Stimulated activated CD4-positive, alpha-beta T cell treated with anti-CD3 and anti-CD28 coated beads, TNF-alpha, amount 100 ng/mL, for 48 hours (primary cell): Measurements from ENCODE around the gene SLC25A51.

Source experiments
- DNase-seq, 3 donors: peaks; one replicate each; pipeline ENCODE4 v3.0.0-alpha.2; 2020; ENCODE audit warnings: low read depth in 3 of 3

SLC25A51 gene

GRCh38 chr9:37903647-37904444 is at the start of gene SLC25A51:
Gene SLC25A51 (minus strand): TSS chr9:37904127. CDS start chr9:37888550, 15,577 bp downstream.
- peak; percentile 85 to 92 (median 89) for DNase-seq

GRCh38 chr9:37953206-37953774 is 49.4 kb upstream of the SLC25A51 start:
- no peak for DNase-seq

GRCh38 chr9:37952731-37953130 is 48.8 kb upstream of the SLC25A51 start:
- DNase-seq, result no peak

GRCh38 chr9:37951671-37952449 is 47.9 kb upstream of the SLC25A51 start:
- no peak for DNase-seq

- DNase-seq, result no peak
Measured at GRCh38 chr9:37950561-37950960, 46.6 kb upstream of the SLC25A51 start.

GRCh38 chr9:37949576-37949975 is 45.6 kb upstream of the SLC25A51 start:
- no peak for DNase-seq

- DNase-seq, result no peak
Measured at GRCh38 chr9:37948417-37948980, 44.6 kb upstream of the SLC25A51 start.

GRCh38 chr9:37947977-37948376 is 44.0 kb upstream of the SLC25A51 start:
- DNase-seq, result no peak

GRCh38 chr9:37947471-37947870 is 43.5 kb upstream of the SLC25A51 start:
- DNase-seq, result no peak

- DNase-seq, result no peak
Measured at GRCh38 chr9:37946971-37947370, 43.0 kb upstream of the SLC25A51 start.

- DNase-seq, result no peak
Measured at GRCh38 chr9:37946041-37946440, 42.1 kb upstream of the SLC25A51 start.

- no peak for DNase-seq
Measured at GRCh38 chr9:37944671-37945481, 40.9 kb upstream of the SLC25A51 start.

GRCh38 chr9:37944266-37944650 is 40.3 kb upstream of the SLC25A51 start:
- no peak for DNase-seq

GRCh38 chr9:37943345-37944265 is 39.7 kb upstream of the SLC25A51 start:
- no peak for DNase-seq

- no peak for DNase-seq
Measured at GRCh38 chr9:37942621-37943344, 38.9 kb upstream of the SLC25A51 start.

GRCh38 chr9:37941253-37941652 is 37.3 kb upstream of the SLC25A51 start:
- no peak for DNase-seq

- no peak for DNase-seq
Measured at GRCh38 chr9:37939575-37940095, 35.7 kb upstream of the SLC25A51 start.

- DNase-seq, result no peak
Measured at GRCh38 chr9:37938121-37938891, 34.4 kb upstream of the SLC25A51 start.

- no peak for DNase-seq
Measured at GRCh38 chr9:37937366-37937765, 33.4 kb upstream of the SLC25A51 start.
